ENCODE data around the gene ZBTB7C. TPM values are rescaled to one million over a fixed set of nuclear protein-coding genes. Genes with fewer than 3 reads are reported as not detected.

Gene ZBTB7C
- total RNA-seq, 1 donor, result 0.09 TPM

DNA sequence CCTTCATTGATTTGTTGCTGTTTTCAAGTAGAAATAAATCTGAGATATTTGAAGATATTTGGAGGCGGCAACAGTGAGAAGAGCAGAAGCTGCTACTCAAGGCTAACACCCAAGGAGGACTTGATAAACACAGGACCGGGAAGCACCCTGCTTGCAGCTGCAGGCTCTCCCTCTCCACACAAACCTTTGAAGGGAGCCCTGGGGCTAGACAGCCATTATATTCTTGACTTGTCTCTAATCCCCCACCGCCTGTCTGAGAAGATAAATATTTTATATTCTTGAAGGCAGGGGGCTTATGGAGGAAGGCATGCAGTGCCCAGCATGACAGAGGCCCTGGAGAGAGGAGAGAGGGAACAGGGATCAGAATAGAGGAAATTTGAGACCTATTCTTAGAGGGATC lies 427.9 kb downstream of the ZBTB7C start:
- no peak overlapping the region for H3K4me3 ChIP-seq (ENCODE audit: low read depth, low read length)
- no peak for DNase-seq (ENCODE audit: low read depth)
- TF ChIP-seq, protein P1, sequence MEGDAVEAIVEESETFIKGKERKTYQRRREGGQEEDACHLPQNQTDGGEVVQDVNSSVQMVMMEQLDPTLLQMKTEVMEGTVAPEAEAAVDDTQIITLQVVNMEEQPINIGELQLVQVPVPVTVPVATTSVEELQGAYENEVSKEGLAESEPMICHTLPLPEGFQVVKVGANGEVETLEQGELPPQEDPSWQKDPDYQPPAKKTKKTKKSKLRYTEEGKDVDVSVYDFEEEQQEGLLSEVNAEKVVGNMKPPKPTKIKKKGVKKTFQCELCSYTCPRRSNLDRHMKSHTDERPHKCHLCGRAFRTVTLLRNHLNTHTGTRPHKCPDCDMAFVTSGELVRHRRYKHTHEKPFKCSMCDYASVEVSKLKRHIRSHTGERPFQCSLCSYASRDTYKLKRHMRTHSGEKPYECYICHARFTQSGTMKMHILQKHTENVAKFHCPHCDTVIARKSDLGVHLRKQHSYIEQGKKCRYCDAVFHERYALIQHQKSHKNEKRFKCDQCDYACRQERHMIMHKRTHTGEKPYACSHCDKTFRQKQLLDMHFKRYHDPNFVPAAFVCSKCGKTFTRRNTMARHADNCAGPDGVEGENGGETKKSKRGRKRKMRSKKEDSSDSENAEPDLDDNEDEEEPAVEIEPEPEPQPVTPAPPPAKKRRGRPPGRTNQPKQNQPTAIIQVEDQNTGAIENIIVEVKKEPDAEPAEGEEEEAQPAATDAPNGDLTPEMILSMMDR (IDR thresholded peaks at IDR 0.05; ENCODE audit: insufficient read depth, low read length), result no peak

- DNase-seq (ENCODE audit: low read depth), result no peak
- no peak overlapping the region for H3K4me3 ChIP-seq (ENCODE audit: low read depth, low read length)
- TF ChIP-seq, protein P1 (IDR thresholded peaks at IDR 0.05; ENCODE audit: insufficient read depth, low read length), result no peak
Measured at GRCh38 chr18:47979611-47980200, 429.5 kb downstream of the ZBTB7C start.

DNA sequence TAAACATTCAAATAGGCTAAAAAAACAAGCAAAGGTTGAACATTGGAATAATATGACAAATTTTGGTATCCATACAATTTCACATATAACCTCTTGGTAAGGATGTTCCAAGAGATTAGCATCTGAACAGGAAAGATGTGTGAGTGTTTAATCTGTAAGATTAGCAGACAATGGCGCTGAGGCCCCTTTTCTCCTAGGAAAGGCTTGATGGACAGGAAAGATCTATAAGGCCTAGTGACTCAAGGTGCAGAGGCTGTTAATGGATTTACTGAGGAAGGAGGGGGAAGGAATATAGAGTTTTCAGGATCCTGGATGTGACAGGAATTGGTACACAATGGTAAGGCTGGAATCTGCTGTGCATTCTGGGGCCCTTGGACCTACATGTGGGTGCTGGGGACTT lies 430.6 kb downstream of the ZBTB7C start:
- H3K4me3 ChIP-seq (ENCODE audit: low read depth, low read length), result no peak overlapping the region
- no peak for DNase-seq (ENCODE audit: low read depth)
- TF ChIP-seq, protein P1 (IDR thresholded peaks at IDR 0.05; ENCODE audit: insufficient read depth, low read length), result no peak

- TF ChIP-seq, protein P1 (IDR thresholded peaks at IDR 0.05; ENCODE audit: insufficient read depth, low read length), result no peak
Measured at GRCh38 chr18:47978141-47978540, 431.0 kb downstream of the ZBTB7C start.

More at GRCh38 chr18:47978141-47978540, 431.0 kb downstream of the ZBTB7C start:
- no peak for DNase-seq (ENCODE audit: low read depth)
- no peak overlapping the region for H3K4me3 ChIP-seq (ENCODE audit: low read depth, low read length)

Small RNA genes within 50 kb of the gene (small RNA-seq; reads per million reads assigned to genes)
- gene RNU6-708P, result not detected

Other genes starting within 250 kb of the ZBTB7C start
- gene CTIF, start 129.6 kb upstream of the ZBTB7C start, total RNA-seq (ENCODE audit: low replicate concordance), result 29.0 and 30.7 TPM in 2 replicates